WTC11 (cell line): ENCODE measurements around the gene RFC1. TPM values are rescaled to one million over a fixed set of nuclear protein-coding genes. Genes with fewer than 3 reads are reported as not detected.

Experiments used
- ATAC-seq: fragments of 200-7000 bp; cut with Tn5 transposase; 2 replicates; pipeline ENCODE4 v1.10.0; 2021; ENCODE audit warnings: mild to moderate bottlenecking, moderate library complexity
- CTCF ChIA-PET: fragments of 300-600 bp; sonication (Branson Sonifier 250); formaldehyde crosslinking; loops from one replicate; lab custom pipeline; 2021; ENCODE audit warnings: antibody characterized with exemption; lab: Charles Lee
- POLR2A ChIA-PET: fragments of 350-600 bp; sonication (Branson Sonifier 250); formaldehyde crosslinking; loops from one replicate; lab custom pipeline; 2021; ENCODE audit warnings: antibody characterized with exemption; lab: Charles Lee
- DNase-seq: peaks from one replicate; pipeline ENCODE4 v3.0.0; 2021; ENCODE audit warnings: low spot score
- H3K27ac Mint-ChIP-seq: 2 replicates; pipeline ENCODE4 v1.8.0; 2021; ENCODE audit warnings: mixed read lengths
- H3K27me3 Mint-ChIP-seq: 2 replicates; pipeline ENCODE4 v1.8.0; 2021; ENCODE audit warnings: low read depth, mild to moderate bottlenecking, moderate library complexity, mixed read lengths
- H3K36me3 Mint-ChIP-seq: 2 replicates; pipeline ENCODE4 v1.8.0; 2021; ENCODE audit warnings: mixed read lengths
- H3K4me1 Mint-ChIP-seq: 2 replicates; pipeline ENCODE4 v1.8.0; 2022; ENCODE audit warnings: mixed read lengths
- H3K4me3 Mint-ChIP-seq: 2 replicates; pipeline ENCODE4 v1.8.0; 2021; ENCODE audit warnings: mild to moderate bottlenecking, moderate library complexity, mixed read lengths
- H3K9me3 Mint-ChIP-seq: 2 replicates; pipeline ENCODE4 v1.8.0; 2021; ENCODE audit warnings: mixed read lengths
- ARID4B ChIP-seq: sonication (generic); formaldehyde crosslinking; IDR thresholded peaks from 2 replicates; pipeline ENCODE4 v1.8.0; 2023; ENCODE audit warnings: missing genetic modification reagents, mild to moderate bottlenecking, borderline replicate concordance
- CDX4 ChIP-seq: fragments of 250-450 bp; sonication (Bioruptor Pico); IDR thresholded peaks from 2 replicates; pipeline ENCODE4 v1.9.0; 2021; ENCODE audit warnings: moderate library complexity, mild to moderate bottlenecking, inconsistent platforms, borderline replicate concordance
- CREM ChIP-seq: sonication (generic); formaldehyde crosslinking; IDR thresholded peaks from 2 replicates; pipeline ENCODE4 v1.8.1; 2022; ENCODE audit warnings: mild to moderate bottlenecking, missing genetic modification reagents, moderate library complexity
- ELF4 ChIP-seq: sonication (generic); formaldehyde crosslinking; IDR thresholded peaks from 2 replicates; pipeline ENCODE4 v1.8.1; 2022; ENCODE audit warnings: low read depth, mild to moderate bottlenecking, moderate library complexity, missing genetic modification reagents
- FOXP1 ChIP-seq: sonication (generic); formaldehyde crosslinking; IDR thresholded peaks from 2 replicates; pipeline ENCODE4 v1.8.0; 2022; ENCODE audit warnings: missing genetic modification reagents, mild to moderate bottlenecking, moderate library complexity, borderline replicate concordance
- FOXP4 ChIP-seq: sonication (generic); formaldehyde crosslinking; IDR thresholded peaks from 2 replicates; pipeline ENCODE4 v1.8.0; 2022; ENCODE audit warnings: mild to moderate bottlenecking, missing genetic modification reagents
- GABPB1 ChIP-seq: sonication (generic); formaldehyde crosslinking; IDR thresholded peaks from 2 replicates; pipeline ENCODE4 v1.8.1; 2023; ENCODE audit warnings: mild to moderate bottlenecking, missing genetic modification reagents
- GRHL2 ChIP-seq: fragments of 250-450 bp; sonication (Bioruptor Pico); IDR thresholded peaks from 2 replicates; pipeline ENCODE4 v1.8.0; 2022; ENCODE audit warnings: mild to moderate bottlenecking, moderate library complexity; ENCODE audit not compliant: insufficient replicate concordance, severe bottlenecking
- MAX ChIP-seq: sonication (generic); formaldehyde crosslinking; IDR thresholded peaks from 2 replicates; pipeline ENCODE4 v1.8.0; 2022; ENCODE audit warnings: mild to moderate bottlenecking, missing genetic modification reagents
- MYBL2 ChIP-seq: sonication (generic); formaldehyde crosslinking; IDR thresholded peaks from 2 replicates; pipeline ENCODE4 v1.8.1; 2023; ENCODE audit warnings: mild to moderate bottlenecking, moderate library complexity, missing genetic modification reagents
- NFE2L1 ChIP-seq: sonication (generic); formaldehyde crosslinking; IDR thresholded peaks from 2 replicates; pipeline ENCODE4 v1.8.1; 2023; ENCODE audit warnings: missing genetic modification reagents
- NR2C2 ChIP-seq: sonication (generic); formaldehyde crosslinking; IDR thresholded peaks from 2 replicates; pipeline ENCODE4 v1.8.0; 2022; ENCODE audit warnings: mild to moderate bottlenecking, missing genetic modification reagents
- RORB ChIP-seq: fragments of 250-450 bp; sonication (Bioruptor Pico); IDR thresholded peaks from 2 replicates; pipeline ENCODE4 v1.9.0; 2021; ENCODE audit warnings: mild to moderate bottlenecking
- SOX15 ChIP-seq: fragments of 250-450 bp; sonication (Bioruptor Pico); IDR thresholded peaks from 2 replicates; pipeline ENCODE4 v1.9.0; 2021; ENCODE audit warnings: mild to moderate bottlenecking
- TCF7 ChIP-seq: sonication (generic); formaldehyde crosslinking; IDR thresholded peaks from 2 replicates; pipeline ENCODE4 v1.8.0; 2022; ENCODE audit warnings: mild to moderate bottlenecking, low read depth, missing genetic modification reagents, moderate library complexity
- ZNF396 ChIP-seq: fragments of 250-450 bp; sonication (Bioruptor Pico); IDR thresholded peaks from 2 replicates; pipeline ENCODE4 v1.8.0; 2021; ENCODE audit warnings: mild to moderate bottlenecking, moderate library complexity, borderline replicate concordance
- total RNA-seq: library from RNA; stranded (reverse); gene quantifications from 3 replicates; pipeline ENCODE4 v1.2.3, GENCODE V29; 2021
- TF ChIP-seq, protein P1 (sequence below): sonication (generic); formaldehyde crosslinking; IDR thresholded peaks from 2 replicates; pipeline ENCODE4 v1.8.1; 2022; ENCODE audit warnings: mild to moderate bottlenecking, missing genetic modification reagents, moderate library complexity, borderline replicate concordance
- TF ChIP-seq, protein P2 (sequence below): sonication (generic); formaldehyde crosslinking; IDR thresholded peaks from 2 replicates; pipeline ENCODE4 v1.8.0; 2022; ENCODE audit warnings: mild to moderate bottlenecking, missing genetic modification reagents
- TF ChIP-seq, protein P3 (sequence below): sonication (generic); formaldehyde crosslinking; IDR thresholded peaks from 2 replicates; pipeline ENCODE4 v1.8.1; 2023; ENCODE audit warnings: mild to moderate bottlenecking, moderate library complexity, missing genetic modification reagents
- TF ChIP-seq, protein P4 (sequence below): fragments of 250-450 bp; sonication (Bioruptor Pico); IDR thresholded peaks from 2 replicates; pipeline ENCODE4 v1.9.0; 2021; ENCODE audit warnings: mild to moderate bottlenecking

Gene RFC1
- total RNA-seq, 1 experiment from 2014 or later = 59.4 TPM

GRCh38 chr4:39320381-39321115 lies 45.6 kb downstream of the RFC1 start:
- Mint-ChIP-seq H3K4me3 (no peak overlapping the region), H3K27me3 (no peaks in the 10 kb centered on the region), H3K27ac (no peak overlapping the region), H3K36me3 (peaks cover 15% of the 10 kb centered on the region), H3K4me1 (no peaks in the 10 kb centered on the region), H3K9me3 (no peaks in the 10 kb centered on the region)
- ChIA-PET POLR2A (interaction anchor here (0.7 kb wide), 1 partner anchor 22 kb away, joined by 3 read pairs; no protein-coding TSS in a partner anchor), CTCF (no interaction called here)
- DNase-seq = no peak
- TF ChIP-seq, protein P1, sequence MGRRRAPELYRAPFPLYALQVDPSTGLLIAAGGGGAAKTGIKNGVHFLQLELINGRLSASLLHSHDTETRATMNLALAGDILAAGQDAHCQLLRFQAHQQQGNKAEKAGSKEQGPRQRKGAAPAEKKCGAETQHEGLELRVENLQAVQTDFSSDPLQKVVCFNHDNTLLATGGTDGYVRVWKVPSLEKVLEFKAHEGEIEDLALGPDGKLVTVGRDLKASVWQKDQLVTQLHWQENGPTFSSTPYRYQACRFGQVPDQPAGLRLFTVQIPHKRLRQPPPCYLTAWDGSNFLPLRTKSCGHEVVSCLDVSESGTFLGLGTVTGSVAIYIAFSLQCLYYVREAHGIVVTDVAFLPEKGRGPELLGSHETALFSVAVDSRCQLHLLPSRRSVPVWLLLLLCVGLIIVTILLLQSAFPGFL (CRISPR knock-in tag) = no peak
- TF ChIP-seq ARID4B (CRISPR knock-in tag) (no peak), MAX (CRISPR knock-in tag) (no peak), TCF7 (no peak), MYBL2 (no peak), CDX4 (CRISPR knock-in tag) (no peak)
- TF ChIP-seq, protein P2, sequence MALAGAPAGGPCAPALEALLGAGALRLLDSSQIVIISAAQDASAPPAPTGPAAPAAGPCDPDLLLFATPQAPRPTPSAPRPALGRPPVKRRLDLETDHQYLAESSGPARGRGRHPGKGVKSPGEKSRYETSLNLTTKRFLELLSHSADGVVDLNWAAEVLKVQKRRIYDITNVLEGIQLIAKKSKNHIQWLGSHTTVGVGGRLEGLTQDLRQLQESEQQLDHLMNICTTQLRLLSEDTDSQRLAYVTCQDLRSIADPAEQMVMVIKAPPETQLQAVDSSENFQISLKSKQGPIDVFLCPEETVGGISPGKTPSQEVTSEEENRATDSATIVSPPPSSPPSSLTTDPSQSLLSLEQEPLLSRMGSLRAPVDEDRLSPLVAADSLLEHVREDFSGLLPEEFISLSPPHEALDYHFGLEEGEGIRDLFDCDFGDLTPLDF (CRISPR knock-in tag) = no peak
- TF ChIP-seq, protein P3, sequence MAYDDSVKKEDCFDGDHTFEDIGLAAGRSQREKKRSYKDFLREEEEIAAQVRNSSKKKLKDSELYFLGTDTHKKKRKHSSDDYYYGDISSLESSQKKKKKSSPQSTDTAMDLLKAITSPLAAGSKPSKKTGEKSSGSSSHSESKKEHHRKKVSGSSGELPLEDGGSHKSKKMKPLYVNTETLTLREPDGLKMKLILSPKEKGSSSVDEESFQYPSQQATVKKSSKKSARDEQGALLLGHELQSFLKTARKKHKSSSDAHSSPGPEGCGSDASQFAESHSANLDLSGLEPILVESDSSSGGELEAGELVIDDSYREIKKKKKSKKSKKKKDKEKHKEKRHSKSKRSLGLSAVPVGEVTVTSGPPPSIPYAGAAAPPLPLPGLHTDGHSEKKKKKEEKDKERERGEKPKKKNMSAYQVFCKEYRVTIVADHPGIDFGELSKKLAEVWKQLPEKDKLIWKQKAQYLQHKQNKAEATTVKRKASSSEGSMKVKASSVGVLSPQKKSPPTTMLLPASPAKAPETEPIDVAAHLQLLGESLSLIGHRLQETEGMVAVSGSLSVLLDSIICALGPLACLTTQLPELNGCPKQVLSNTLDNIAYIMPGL (CRISPR knock-in tag) = no peak
- no peak for ATAC-seq

DNA sequence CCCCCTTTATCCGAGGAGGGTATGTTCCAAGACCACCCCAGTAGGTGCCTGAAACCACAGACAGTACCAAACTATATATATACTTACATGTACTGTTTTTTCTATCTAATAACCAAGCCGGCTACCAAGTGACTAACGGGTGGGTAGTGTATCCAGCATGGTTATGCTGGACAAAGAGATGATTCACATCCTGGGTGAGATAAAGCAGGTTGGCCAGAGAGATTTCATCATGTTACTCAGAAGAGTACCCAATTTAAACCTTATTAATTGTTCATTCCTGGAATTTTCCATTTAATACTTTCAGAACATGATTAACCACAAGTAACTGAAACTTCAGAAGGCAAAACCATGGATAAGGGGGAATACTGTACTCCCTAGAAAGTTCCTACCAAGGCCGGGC lies 46.5 kb downstream of the RFC1 start:
- Mint-ChIP-seq H3K27me3 (no peaks in the 10 kb centered on the region), H3K9me3 (no peaks in the 10 kb centered on the region), H3K4me1 (no peaks in the 10 kb centered on the region), H3K27ac (no peak overlapping the region), H3K4me3 (no peak overlapping the region), H3K36me3 (peaks cover 14% of the 10 kb centered on the region)
- POLR2A ChIA-PET = no interaction called here
- ATAC-seq (no peak), DNase-seq (no peak)
- TF ChIP-seq ELF4 (CRISPR knock-in tag) (no peak), GABPB1 (CRISPR knock-in tag) (peak; percentile 47; the same call in 1 of the 2 replicates)
- CTCF ChIA-PET = no interaction called here

DNA sequence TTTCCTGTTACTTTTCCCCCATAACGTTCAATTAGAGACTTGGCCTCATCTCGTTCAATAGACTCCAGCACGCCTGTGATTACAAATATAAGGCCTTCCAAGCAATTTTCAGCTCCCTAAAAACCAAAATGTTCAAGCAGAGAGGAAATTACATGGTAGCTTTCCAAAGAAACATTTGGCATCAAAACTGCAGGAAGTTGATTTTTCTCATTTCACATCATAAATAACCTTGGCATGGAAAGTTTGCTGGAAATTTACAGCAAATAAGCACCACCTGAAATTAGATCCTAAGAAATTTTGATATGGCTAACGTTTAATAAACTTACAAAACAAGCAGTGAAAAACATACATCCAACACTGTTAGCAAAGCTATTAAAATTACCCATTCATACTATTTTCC lies 53.3 kb downstream of the RFC1 start:
- Mint-ChIP-seq H3K27ac (no peak overlapping the region), H3K9me3 (no peaks in the 10 kb centered on the region), H3K4me1 (no peaks in the 10 kb centered on the region), H3K36me3 (peaks cover 33% of the 10 kb centered on the region), H3K4me3 (no peak overlapping the region), H3K27me3 (no peaks in the 10 kb centered on the region)
- ChIA-PET POLR2A (no interaction called here), CTCF (no interaction called here)
- ATAC-seq = no peak
- no peak for DNase-seq
- TF ChIP-seq NR2C2 (CRISPR knock-in tag) = no peak
- TF ChIP-seq, protein P4, sequence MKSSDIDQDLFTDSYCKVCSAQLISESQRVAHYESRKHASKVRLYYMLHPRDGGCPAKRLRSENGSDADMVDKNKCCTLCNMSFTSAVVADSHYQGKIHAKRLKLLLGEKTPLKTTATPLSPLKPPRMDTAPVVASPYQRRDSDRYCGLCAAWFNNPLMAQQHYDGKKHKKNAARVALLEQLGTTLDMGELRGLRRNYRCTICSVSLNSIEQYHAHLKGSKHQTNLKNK (CRISPR knock-in tag) = no peak
- TF ChIP-seq FOXP1 (CRISPR knock-in tag) = no peak
- no peak for TF ChIP-seq ZNF396
- no peak for TF ChIP-seq RORB
- no peak for TF ChIP-seq CREM (CRISPR knock-in tag)
- TF ChIP-seq GRHL2 (CRISPR knock-in tag) = no peak
- no peak for TF ChIP-seq FOXP4
- no peak for TF ChIP-seq SOX15 (CRISPR knock-in tag)
- no peak for TF ChIP-seq NFE2L1 (CRISPR knock-in tag)
